Measurements from ENCODE around the gene CEP170.
"Not testable (repeated sequence)": the region's sequence is repeated elsewhere in the genome, so short reads cannot be mapped to it uniquely, and the experiment has no call there.

The CEP170 gene

GRCh38 chr1:243150906-243151305 is 104.2 kb downstream of the CEP170 start:
- DNase-seq, result not testable (repeated sequence)

- DNase-seq, result not testable (repeated sequence)
Observed at GRCh38 chr1:243149120-243149519, 106.0 kb downstream of the CEP170 start.

GRCh38 chr1:243147351-243147750 is 107.7 kb downstream of the CEP170 start:
- DNase-seq, result not testable (repeated sequence)

- not testable (repeated sequence) for DNase-seq
Observed at GRCh38 chr1:243140498-243140897, 114.6 kb downstream of the CEP170 start.

- peak; percentile 58 for DNase-seq
Observed at GRCh38 chr1:243122876-243123409, 132.1 kb downstream of the CEP170 start.

- not testable (repeated sequence) for DNase-seq
Observed at GRCh38 chr1:243121939-243122338, 133.1 kb downstream of the CEP170 start.

GRCh38 chr1:243118601-243119322 is 136.3 kb downstream of the CEP170 start:
- DNase-seq, result not testable (repeated sequence)

GRCh38 chr1:243116187-243116586 is 138.9 kb downstream of the CEP170 start:
- DNase-seq, result not testable (repeated sequence)

GRCh38 chr1:243114769-243115168 is 140.3 kb downstream of the CEP170 start:
- DNase-seq, result not testable (repeated sequence)

- DNase-seq, result not testable (repeated sequence)
Observed at GRCh38 chr1:243114059-243114713, 140.9 kb downstream of the CEP170 start.

GRCh38 chr1:243107171-243107570 is 147.9 kb downstream of the CEP170 start:
- DNase-seq, result not testable (repeated sequence)

- not testable (repeated sequence) for DNase-seq
Observed at GRCh38 chr1:243105652-243106332, 149.3 kb downstream of the CEP170 start.

- DNase-seq, result not testable (repeated sequence)
Observed at GRCh38 chr1:243105104-243105503, 150.0 kb downstream of the CEP170 start.

GRCh38 chr1:243104452-243104851 is 150.6 kb downstream of the CEP170 start:
- not testable (repeated sequence) for DNase-seq

GRCh38 chr1:243101551-243102050 is 153.5 kb downstream of the CEP170 start:
- peak; percentile 64 for DNase-seq

GRCh38 chr1:243087368-243087767 is 167.7 kb downstream of the CEP170 start:
- DNase-seq, result not testable (repeated sequence)
